Activated T-helper 1 cell treated with anti-CD3 and anti-CD28 coated beads, Interleukin-2, amount 50 U/mL, for 16 hours (primary cell): Measurements from ENCODE around the gene WEE2.

Source experiments
- DNase-seq, 2 donors: peaks; one replicate each; pipeline ENCODE4 v3.0.0-alpha.2; 2020; ENCODE audit warnings: low read depth in 1 of 2, low spot score in 1 of 2

The WEE2 gene

GRCh38 chr7:141708351-141708750 is at the start of gene WEE2:
WEE2 (plus strand) TSS chr7:141708353; CDS start chr7:141708759, 406 bp downstream.
- no peak for DNase-seq

DNA sequence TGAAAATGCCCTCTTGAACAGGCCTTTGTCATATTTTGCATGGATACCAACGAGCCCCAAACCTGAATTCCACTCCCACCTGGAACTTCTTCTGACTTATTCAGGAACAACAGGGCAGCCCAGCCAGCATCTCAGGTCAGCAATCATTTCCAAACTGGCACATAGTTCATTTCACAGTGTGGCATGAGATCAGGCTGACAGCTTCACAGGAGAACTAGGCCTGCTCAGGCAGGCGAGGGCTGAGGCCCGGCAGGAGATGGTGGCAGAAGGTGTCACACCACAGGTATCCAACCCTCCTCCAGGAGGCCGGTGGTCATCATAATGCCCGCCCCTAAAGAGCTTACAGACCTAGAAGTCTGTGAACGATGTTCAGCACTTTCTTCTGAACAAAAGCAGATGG is 48.7 kb upstream of the WEE2 start:
- no peak for DNase-seq

DNA sequence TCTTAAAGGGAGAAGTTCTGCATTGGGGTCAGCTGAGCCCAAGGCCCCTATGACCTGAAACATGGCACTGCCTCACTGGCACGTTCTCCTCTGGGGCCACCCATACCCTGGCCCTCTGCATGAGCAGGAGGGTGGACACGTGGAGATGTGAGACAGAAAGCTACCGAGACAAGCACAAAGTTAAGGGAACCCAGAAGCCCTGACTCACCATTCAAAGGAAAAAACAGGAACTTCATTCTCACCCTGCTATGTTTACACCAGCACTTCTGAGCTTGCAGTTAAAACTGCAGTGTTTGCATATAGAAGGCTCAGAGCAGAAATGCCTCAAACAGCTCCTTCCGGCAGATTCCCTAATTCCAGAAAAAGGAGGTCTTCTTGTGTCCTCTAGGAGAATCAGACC is 47.9 kb upstream of the WEE2 start:
- DNase-seq: no peak

DNA sequence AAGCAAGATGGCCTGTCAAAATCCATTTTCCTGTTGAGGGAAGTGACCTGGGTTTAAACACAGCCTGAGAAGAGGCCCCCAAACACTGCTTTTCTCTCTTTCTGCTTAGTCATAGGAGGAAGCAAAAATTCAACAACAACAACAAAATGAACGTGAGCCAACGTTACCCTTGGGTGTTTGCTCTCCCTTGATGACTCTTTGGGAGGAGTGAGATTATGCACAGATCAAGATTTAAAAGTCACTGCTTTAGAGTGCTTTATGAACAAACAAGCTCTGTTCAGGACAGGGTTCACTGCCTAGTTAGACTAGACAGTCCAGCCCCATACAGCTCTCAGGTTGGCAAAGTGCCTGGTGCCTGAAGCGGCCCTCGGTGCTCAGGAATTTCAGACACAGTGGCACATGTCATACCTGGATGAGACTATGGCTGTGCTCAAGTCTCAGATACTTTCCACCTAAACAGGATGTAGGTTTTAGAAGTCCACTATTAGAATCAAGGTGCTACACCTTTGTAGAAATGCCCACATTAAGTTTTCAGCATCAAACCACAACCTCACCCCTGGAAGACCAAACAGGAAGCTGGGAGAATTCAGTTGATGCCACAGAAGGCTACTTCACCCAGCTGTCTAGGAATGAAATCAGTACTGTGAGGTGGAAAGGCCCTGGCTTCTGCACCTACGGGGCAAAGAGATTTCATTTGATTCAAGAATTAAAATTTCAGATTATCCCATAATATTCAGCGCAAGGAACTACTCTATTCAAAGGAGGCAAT is 44.9 kb upstream of the WEE2 start:
- DNase-seq: no peak

GRCh38 chr7:141664450-141664849 is 43.7 kb upstream of the WEE2 start:
- no peak for DNase-seq

GRCh38 chr7:141665208-141666035 is 42.7 kb upstream of the WEE2 start:
- DNase-seq: no peak

DNA sequence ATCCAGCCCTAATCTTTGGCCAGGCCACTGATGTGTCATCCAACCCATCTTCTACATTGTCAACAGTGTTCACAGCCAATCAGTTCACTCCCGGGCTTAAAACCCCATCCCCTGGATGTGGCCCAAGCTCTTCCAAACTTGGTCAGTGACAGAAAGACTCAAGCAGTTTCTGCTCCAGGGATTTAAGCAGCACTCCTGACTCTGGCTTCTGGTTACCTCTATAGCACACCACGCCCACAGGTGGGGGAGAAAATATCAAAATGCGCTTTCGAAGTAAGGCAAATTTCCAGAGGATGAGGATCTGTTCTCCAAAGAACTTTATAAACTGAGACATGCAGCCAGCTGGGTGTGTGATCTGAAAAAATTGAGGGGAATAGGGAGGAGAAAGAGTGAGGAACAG is 42.1 kb upstream of the WEE2 start:
- no peak for DNase-seq

GRCh38 chr7:141668853-141669252 is 39.3 kb upstream of the WEE2 start:
- DNase-seq: no peak

DNA sequence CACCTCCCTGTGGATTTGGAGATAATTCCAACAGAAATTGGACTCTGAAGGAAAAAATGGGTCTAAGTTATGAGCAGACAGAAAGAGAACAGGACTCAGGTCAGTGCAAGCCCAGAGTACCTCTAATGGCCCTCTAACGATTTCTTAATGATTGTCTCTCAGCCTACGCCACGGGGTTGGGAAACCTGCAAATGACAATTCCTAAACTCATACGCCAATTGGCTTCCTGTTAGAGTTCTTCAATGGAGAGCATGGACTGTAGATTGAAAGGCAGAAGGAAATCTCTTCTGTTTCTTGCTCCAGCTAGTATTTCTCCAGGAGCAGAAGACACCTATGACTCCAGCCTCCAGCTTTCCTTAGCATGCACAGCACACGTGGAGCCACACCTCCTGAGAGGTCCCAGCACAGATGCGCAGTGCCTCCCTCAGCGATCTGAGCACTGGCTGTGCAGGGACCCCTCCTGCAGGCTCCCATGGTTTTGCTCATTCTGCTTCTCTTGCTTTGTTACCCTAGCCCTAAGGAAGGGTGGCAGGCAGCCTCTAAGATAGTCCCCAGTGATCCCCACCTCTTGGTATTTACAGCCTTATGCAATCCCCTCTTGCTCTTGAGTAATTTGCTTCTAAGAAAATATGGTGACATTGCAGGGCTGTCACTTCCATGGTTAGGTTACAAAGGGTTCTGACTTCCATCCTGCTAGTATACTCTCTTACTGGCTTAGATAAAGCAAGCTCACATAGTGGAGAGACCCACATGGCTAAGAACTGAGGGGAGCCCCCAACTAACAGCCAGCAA is 36.3 kb upstream of the WEE2 start:
- no peak for DNase-seq

DNA sequence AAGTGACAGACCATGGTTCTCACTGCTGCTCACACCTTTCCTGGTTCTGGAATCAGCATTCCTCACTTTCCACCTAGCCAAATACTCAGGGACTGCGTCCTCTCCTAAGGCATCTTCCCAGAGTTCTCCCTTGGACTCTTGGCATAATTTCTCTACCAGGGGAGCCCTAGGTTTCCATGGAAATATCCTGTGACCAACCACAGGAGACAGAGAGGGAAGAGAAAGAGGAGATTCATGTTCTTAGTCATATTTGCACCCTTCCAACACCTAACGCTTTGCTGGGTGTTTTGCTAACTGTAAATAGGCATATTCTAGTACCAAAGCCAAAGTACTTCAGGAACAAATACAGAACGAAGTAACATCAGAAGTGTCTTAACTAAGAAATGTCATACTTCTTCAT is 34.8 kb upstream of the WEE2 start:
- no peak for DNase-seq

GRCh38 chr7:141674171-141674671 is 33.9 kb upstream of the WEE2 start:
- DNase-seq: no peak

- DNase-seq: no peak
Measured at GRCh38 chr7:141674702-141675101, 33.5 kb upstream of the WEE2 start.

GRCh38 chr7:141675436-141676215 is 32.5 kb upstream of the WEE2 start:
- DNase-seq: no peak

GRCh38 chr7:141676618-141677017 is 31.5 kb upstream of the WEE2 start:
- no peak for DNase-seq

GRCh38 chr7:141679014-141679413 is 29.1 kb upstream of the WEE2 start:
- DNase-seq: no peak

DNA sequence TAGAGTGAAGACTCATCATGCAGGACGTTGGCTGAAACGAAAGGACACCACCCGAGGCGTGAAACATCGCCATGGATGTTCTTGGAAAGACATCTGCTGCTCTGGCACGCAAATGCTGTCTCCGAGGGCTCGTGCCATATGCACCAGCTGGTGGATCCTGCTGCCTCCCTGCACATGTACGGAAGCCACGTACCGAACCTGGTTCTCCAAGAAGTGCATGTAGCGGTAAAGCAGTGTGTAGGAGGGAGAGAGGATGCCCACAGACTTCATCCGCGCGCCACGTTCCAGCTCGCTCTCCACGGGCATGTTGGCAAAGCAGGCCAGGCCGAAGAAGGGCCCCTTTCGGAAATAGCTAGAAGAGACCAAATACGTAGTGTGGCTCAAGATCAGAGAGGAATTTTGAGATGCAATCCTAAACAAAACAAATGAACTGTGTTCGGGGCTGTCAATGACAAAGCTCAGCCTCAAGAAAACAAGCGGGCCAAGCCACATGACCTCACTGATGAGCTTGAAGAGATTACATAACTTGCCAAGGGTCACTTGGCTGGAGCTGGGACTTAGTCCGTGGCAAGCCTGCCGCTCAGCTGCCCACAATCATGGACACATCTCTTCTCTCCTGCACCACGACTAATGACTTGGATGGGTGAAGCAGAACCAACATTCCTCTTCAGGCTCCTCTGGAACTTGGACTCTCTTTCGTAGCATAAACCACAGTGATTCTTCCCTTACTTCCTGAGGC is 22.7 kb upstream of the WEE2 start:
- no peak for DNase-seq

- DNase-seq: no peak
Measured at GRCh38 chr7:141686074-141686473, 22.1 kb upstream of the WEE2 start.

DNA sequence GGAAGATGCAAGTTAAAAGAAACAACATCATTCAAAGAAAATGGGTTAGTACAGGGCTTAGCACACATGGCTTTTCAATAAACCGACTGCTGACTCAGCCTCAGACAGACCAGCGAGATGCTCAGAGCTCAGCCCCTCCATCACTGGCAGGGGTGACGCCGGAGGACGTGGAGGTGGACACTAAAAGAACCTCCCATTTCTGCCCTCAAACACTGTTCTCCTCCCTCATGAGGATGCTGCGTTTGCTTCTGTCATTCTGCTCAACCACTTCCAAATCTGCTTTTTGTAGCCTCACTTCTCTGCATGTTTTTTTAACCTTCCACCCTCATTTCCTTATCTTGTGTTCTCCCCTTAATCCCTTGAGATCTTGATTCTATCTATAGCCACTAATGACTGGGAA is 21.5 kb upstream of the WEE2 start:
- no peak for DNase-seq

DNA sequence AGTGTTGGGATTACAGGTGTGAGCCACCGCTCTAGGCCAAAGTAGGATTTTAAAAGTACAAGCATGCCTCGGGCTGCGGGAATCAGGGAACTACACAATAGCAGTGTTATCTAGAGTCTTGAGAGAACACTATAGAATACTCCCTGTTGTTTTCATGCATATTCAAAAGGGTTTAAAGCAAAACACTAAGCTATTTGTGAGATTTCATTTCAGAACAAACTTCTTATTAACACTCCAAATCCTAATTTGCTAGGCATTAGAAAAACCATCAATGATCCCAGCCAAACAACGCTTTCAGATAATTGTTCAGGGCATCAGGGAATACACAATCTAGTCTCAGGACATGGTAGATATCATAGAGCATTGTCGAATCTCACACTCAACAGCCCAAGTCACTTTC is 20.1 kb upstream of the WEE2 start:
- DNase-seq: no peak
